ENCODE data around the gene NAT9.

DNA sequence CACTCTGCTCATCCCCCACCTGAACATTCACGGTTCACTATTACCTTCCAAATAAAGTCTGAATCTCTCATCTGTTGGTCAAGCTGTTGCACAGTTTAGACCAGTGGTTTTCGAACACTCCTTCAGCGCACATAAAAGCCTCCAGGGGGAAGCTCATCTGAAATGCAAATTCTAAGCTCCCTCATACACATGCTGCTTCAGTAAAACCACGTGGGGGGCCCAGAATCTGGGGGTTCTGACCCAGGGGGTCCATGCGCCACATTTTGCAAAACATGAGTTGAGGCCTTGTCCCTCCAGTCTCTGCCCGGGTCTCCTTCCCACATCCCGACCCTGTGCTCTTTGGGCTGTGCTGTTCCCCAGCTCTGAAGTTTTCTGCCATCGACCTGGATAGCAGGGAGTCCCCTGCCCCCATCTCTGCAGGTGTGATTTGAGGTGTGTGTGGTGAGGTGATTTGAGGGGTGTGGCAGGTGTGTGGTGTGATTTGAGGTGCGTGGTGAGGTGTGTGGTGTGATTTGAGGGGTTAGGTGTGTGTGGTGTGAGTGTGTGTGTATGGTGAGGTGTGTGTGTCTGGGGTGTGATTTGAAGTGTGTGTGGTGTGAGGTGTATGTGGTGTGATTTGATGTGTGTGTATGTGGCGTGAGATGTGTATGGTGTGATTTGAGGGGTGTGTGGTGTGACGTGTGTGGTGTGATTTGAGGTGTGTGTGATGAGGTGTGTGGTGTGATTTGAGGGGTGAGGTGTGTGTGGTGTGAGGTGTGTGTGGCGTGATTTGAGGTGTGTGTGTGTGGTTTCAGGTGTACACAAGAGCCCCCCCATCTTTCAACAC is 43.9 kb downstream of the NAT9 start:
- TF ChIP-seq POLR2A (IDR thresholded peaks at IDR 0.05) (no peak), EP300 (IDR thresholded peaks at IDR 0.05; ENCODE audit: low read depth) (no peak)
- TF ChIP-seq, protein P1, sequence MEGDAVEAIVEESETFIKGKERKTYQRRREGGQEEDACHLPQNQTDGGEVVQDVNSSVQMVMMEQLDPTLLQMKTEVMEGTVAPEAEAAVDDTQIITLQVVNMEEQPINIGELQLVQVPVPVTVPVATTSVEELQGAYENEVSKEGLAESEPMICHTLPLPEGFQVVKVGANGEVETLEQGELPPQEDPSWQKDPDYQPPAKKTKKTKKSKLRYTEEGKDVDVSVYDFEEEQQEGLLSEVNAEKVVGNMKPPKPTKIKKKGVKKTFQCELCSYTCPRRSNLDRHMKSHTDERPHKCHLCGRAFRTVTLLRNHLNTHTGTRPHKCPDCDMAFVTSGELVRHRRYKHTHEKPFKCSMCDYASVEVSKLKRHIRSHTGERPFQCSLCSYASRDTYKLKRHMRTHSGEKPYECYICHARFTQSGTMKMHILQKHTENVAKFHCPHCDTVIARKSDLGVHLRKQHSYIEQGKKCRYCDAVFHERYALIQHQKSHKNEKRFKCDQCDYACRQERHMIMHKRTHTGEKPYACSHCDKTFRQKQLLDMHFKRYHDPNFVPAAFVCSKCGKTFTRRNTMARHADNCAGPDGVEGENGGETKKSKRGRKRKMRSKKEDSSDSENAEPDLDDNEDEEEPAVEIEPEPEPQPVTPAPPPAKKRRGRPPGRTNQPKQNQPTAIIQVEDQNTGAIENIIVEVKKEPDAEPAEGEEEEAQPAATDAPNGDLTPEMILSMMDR (IDR thresholded peaks at IDR 0.05), result no peak
